DND-41 (cell line): ENCODE data around the gene RIMKLB.

ENCODE experiments used
- ATAC-seq: fragments of 200-7000 bp; cut with Tn5 transposase; 3 replicates; pipeline ENCODE4 v1.9.1; 2021; ENCODE audit warnings: low read depth; ENCODE audit not compliant: insufficient read depth
- DNase-seq: peaks from one replicate; pipeline ENCODE4 v3.0.0-alpha.2; 2020
- H2AFZ ChIP-seq: 2 replicates; pipeline ENCODE4 v1.6.0; 2012; ENCODE audit warnings: low read depth, low read length
- H3K27ac ChIP-seq: 2 replicates; pipeline ENCODE4 v1.5.1; 2012; ENCODE audit warnings: low read length, inconsistent platforms
- H3K27me3 ChIP-seq: fragments of 200-600 bp; sonication (generic); 2 replicates; pipeline ENCODE4 v1.6.0; 2012; ENCODE audit warnings: low read length, mild to moderate bottlenecking, inconsistent platforms; ENCODE audit not compliant: insufficient read depth, poor library complexity
- H3K36me3 ChIP-seq: 2 replicates; pipeline ENCODE4 v1.5.1; 2012; ENCODE audit warnings: low read length, inconsistent platforms; ENCODE audit not compliant: insufficient read depth
- H3K4me1 ChIP-seq: 2 replicates; pipeline ENCODE4 v1.5.1; 2012; ENCODE audit warnings: mild to moderate bottlenecking, low read length; ENCODE audit not compliant: insufficient read depth
- H3K4me2 ChIP-seq: 2 replicates; pipeline ENCODE4 v1.6.0; 2012; ENCODE audit warnings: mild to moderate bottlenecking, moderate library complexity, low read length, inconsistent platforms; ENCODE audit not compliant: insufficient read depth
- H3K4me3 ChIP-seq, 2 experiments: fragments of 200-600 bp in 1 of 2; shearing (Covaris generic) in 1 of 2; 2 replicates each; pipeline ENCODE4 v1.5.1; 2012 to 2016; ENCODE audit warnings: inconsistent platforms in 2 of 2, low read length in 2 of 2, mild to moderate bottlenecking in 2 of 2, low read depth in 1 of 2, moderate library complexity in 1 of 2
- H3K79me2 ChIP-seq: 2 replicates; pipeline ENCODE4 v1.6.0; 2012; ENCODE audit warnings: low read length, inconsistent platforms; ENCODE audit not compliant: insufficient read depth
- H3K9ac ChIP-seq: 2 replicates; pipeline ENCODE4 v1.6.0; 2012; ENCODE audit warnings: low read depth, mild to moderate bottlenecking, inconsistent platforms, low read length, moderate library complexity
- H3K9me3 ChIP-seq: 2 replicates; pipeline ENCODE4 v1.5.1; 2012; ENCODE audit warnings: low read length, moderate library complexity, mild to moderate bottlenecking, inconsistent platforms; ENCODE audit not compliant: insufficient read depth, severe bottlenecking
- H4K20me1 ChIP-seq: 2 replicates; pipeline ENCODE4 v1.6.0; 2012; ENCODE audit warnings: low read length; ENCODE audit not compliant: insufficient read depth
- EZH2 ChIP-seq: IDR thresholded peaks from 3 replicates; pipeline ENCODE4 v1.6.1; 2012; ENCODE audit warnings: borderline replicate concordance, low read depth, mild to moderate bottlenecking, moderate library complexity, low read length, inconsistent platforms; ENCODE audit not compliant: severe bottlenecking
- TF ChIP-seq, protein P1 (sequence below): IDR thresholded peaks from 2 replicates; pipeline ENCODE4 v1.5.1; 2012; ENCODE audit warnings: borderline replicate concordance, low read length, moderate library complexity, mild to moderate bottlenecking; ENCODE audit not compliant: poor library complexity, severe bottlenecking; ENCODE audit errors: extremely low read depth

Gene RIMKLB

GRCh38 chr12:8771072-8771471 is 73.3 kb downstream of the RIMKLB start:
- Histone ChIP-seq H3K27me3 (no peaks in the 10 kb centered on the region), H3K36me3 (peaks cover 40% of the 10 kb centered on the region), H3K4me1 (no peaks in the 10 kb centered on the region), H3K27ac (no peak overlapping the region), H3K9me3 (no peaks in the 10 kb centered on the region), H2AFZ (no peak overlapping the region), H4K20me1 (no peaks in the 10 kb centered on the region), H3K79me2 (no peaks in the 10 kb centered on the region), H3K4me2 (no peak overlapping the region), H3K4me3 (no peak overlapping the region), H3K9ac (no peak overlapping the region)
- DNase-seq = no peak
- TF ChIP-seq, protein P1, sequence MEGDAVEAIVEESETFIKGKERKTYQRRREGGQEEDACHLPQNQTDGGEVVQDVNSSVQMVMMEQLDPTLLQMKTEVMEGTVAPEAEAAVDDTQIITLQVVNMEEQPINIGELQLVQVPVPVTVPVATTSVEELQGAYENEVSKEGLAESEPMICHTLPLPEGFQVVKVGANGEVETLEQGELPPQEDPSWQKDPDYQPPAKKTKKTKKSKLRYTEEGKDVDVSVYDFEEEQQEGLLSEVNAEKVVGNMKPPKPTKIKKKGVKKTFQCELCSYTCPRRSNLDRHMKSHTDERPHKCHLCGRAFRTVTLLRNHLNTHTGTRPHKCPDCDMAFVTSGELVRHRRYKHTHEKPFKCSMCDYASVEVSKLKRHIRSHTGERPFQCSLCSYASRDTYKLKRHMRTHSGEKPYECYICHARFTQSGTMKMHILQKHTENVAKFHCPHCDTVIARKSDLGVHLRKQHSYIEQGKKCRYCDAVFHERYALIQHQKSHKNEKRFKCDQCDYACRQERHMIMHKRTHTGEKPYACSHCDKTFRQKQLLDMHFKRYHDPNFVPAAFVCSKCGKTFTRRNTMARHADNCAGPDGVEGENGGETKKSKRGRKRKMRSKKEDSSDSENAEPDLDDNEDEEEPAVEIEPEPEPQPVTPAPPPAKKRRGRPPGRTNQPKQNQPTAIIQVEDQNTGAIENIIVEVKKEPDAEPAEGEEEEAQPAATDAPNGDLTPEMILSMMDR = no peak
- no peak for TF ChIP-seq EZH2
- no peak for ATAC-seq

GRCh38 chr12:8773461-8773860 is 75.7 kb downstream of the RIMKLB start:
- TF ChIP-seq EZH2 = no peak
- TF ChIP-seq, protein P1 = no peak
- Histone ChIP-seq H2AFZ (no peak overlapping the region), H4K20me1 (no peaks in the 10 kb centered on the region), H3K79me2 (no peaks in the 10 kb centered on the region), H3K4me1 (no peaks in the 10 kb centered on the region), H3K27me3 (no peaks in the 10 kb centered on the region), H3K36me3 (peaks cover 51% of the 10 kb centered on the region), H3K4me3 (no peak overlapping the region), H3K9ac (no peak overlapping the region), H3K9me3 (no peaks in the 10 kb centered on the region), H3K27ac (no peak overlapping the region), H3K4me2 (no peak overlapping the region)
- ATAC-seq = no peak
- DNase-seq = no peak

DNA sequence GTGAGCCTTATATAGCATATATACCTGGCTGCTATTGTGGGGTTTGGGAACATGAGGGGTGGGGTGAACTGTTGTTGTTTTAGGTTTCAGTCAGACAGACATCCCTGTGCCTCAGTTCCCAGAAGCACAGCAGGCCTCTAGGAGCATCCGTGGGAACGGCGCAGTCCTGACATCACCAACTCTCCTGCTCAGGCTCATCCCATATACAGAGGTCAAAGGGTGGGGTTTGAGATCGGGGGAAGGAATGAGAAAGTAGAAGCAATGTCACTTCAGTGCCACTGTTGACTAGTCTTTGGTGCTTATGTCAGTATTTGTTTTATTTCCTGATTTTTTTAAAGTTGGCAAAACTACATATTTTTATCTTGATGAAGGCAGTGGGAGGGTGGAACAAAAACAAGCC is 81.5 kb downstream of the RIMKLB start:
- no peak overlapping the region for H3K9ac ChIP-seq

More for the DNA sequence above, 81.5 kb downstream of the RIMKLB start:
- Histone ChIP-seq H3K79me2 (no peaks in the 10 kb centered on the region), H2AFZ (no peak overlapping the region), H3K4me3 (no peak overlapping the region), H3K4me2 (no peak overlapping the region), H3K36me3 (peaks cover 36% of the 10 kb centered on the region; the same call in 1 of the 2 replicates), H3K27ac (no peak overlapping the region), H3K4me1 (no peaks in the 10 kb centered on the region), H3K27me3 (no peaks in the 10 kb centered on the region), H4K20me1 (no peaks in the 10 kb centered on the region), H3K9me3 (no peaks in the 10 kb centered on the region)
- DNase-seq (no peak), ATAC-seq (no peak)
- TF ChIP-seq, protein P1 = no peak
- no peak for TF ChIP-seq EZH2
